Gastroesophageal sphincter (tissue), 3 donors: Measurements from ENCODE around the gene EXOC4.

ENCODE experiments used
- POLR2A ChIP-seq, 2 donors: fragments of 450-650 bp; IDR thresholded peaks; one replicate each; pipeline ENCODE4 v1.6.1; 2017; ENCODE audit warnings: antibody characterized with exemption in 2 of 2, mild to moderate bottlenecking in 2 of 2, moderate library complexity in 1 of 2
- TF ChIP-seq, protein P1 (sequence below), 4 experiments: fragments of 200-600 bp in 2 of 4; fragments of 450-650 bp in 2 of 4; sonication (generic) in 1 of 4; IDR thresholded peaks; one replicate each; pipeline ENCODE4 v1.5.1; 2017 to 2019; ENCODE audit warnings: antibody characterized with exemption in 4 of 4, mild to moderate bottlenecking in 2 of 4, moderate library complexity in 2 of 4

DNA sequence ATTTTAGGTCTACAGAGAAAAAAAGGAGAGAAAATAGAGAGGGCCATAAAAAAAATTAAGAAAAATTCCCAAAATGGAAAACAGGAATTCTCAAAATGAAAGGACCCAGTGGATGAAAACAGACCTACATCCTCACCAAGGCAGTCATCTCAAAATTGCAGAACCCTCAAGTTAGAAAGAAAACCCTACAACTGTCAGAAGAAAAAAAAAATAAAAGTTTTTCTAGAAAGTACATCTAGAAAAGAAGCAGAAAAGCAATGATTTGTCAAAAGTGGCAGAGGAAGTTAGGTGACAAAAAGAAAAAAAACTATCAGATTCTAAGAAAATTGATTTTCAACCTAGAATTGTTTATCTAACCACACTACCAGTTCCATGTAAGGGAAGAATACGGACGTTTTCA is 706.6 kb downstream of the EXOC4 start:
- no peak for TF ChIP-seq POLR2A (IDR thresholded peaks at IDR 0.05)
- TF ChIP-seq, protein P1, sequence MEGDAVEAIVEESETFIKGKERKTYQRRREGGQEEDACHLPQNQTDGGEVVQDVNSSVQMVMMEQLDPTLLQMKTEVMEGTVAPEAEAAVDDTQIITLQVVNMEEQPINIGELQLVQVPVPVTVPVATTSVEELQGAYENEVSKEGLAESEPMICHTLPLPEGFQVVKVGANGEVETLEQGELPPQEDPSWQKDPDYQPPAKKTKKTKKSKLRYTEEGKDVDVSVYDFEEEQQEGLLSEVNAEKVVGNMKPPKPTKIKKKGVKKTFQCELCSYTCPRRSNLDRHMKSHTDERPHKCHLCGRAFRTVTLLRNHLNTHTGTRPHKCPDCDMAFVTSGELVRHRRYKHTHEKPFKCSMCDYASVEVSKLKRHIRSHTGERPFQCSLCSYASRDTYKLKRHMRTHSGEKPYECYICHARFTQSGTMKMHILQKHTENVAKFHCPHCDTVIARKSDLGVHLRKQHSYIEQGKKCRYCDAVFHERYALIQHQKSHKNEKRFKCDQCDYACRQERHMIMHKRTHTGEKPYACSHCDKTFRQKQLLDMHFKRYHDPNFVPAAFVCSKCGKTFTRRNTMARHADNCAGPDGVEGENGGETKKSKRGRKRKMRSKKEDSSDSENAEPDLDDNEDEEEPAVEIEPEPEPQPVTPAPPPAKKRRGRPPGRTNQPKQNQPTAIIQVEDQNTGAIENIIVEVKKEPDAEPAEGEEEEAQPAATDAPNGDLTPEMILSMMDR (IDR thresholded peaks at IDR 0.05): no peak
